Stimulated activated effector memory CD8-positive, alpha-beta T cell treated with anti-CD3 and anti-CD28 coated beads, Interleukin-12 subunit alpha, Interleukin-12 subunit beta, amount 100 ng/mL, for 72 hours (primary cell): Measurements from ENCODE around the gene NUPR1.
A peak's percentile ranks its signal among the peaks of the same experiment; 100 is the strongest.
"Not testable (repeated sequence)": the region's sequence is repeated elsewhere in the genome, so short reads cannot be mapped to it uniquely, and the experiment has no call there.

Experiments
- ATAC-seq: fragments of 150-1000 bp; cut with Tn5 transposase; 2 replicates; pipeline ENCODE4 v1.10.0; 2021
- DNase-seq, 2 donors: peaks; one replicate each; pipeline ENCODE4 v3.0.0; 2021 to 2022; ENCODE audit warnings: low spot score in 2 of 2
- H3K27ac Mint-ChIP-seq: one replicate; pipeline ENCODE4 v1.8.0; 2022; ENCODE audit warnings: mild to moderate bottlenecking, mixed read lengths
- H3K36me3 Mint-ChIP-seq: one replicate; pipeline ENCODE4 v1.8.0; 2022; ENCODE audit warnings: mild to moderate bottlenecking, mixed read lengths
- H3K4me1 Mint-ChIP-seq: one replicate; pipeline ENCODE4 v1.8.0; 2022; ENCODE audit warnings: mixed read lengths
- H3K4me3 Mint-ChIP-seq: one replicate; pipeline ENCODE4 v1.8.0; 2022; ENCODE audit warnings: mild to moderate bottlenecking, mixed read lengths
- H3K9me3 Mint-ChIP-seq: one replicate; pipeline ENCODE4 v1.8.0; 2022; ENCODE audit warnings: mixed read lengths

The NUPR1 gene

GRCh38 chr16:28521436-28521835 lies 17.3 kb downstream of the NUPR1 start:
- Mint-ChIP-seq H3K9me3 (no peaks in the 10 kb centered on the region), H3K27ac (no peak overlapping the region), H3K4me3 (no peak overlapping the region), H3K4me1 (peaks cover 6% of the 10 kb centered on the region), H3K36me3 (no peaks in the 10 kb centered on the region)
- ATAC-seq: no peak
- no peak for DNase-seq

- no peak overlapping the region for H3K4me3 Mint-ChIP-seq
- no peaks in the 10 kb centered on the region for H3K36me3 Mint-ChIP-seq
- peak overlapping the region; percentile 6 for H3K27ac Mint-ChIP-seq
- H3K4me1 Mint-ChIP-seq: peaks cover 6% of the 10 kb centered on the region
- no peaks in the 10 kb centered on the region for H3K9me3 Mint-ChIP-seq
- ATAC-seq: no peak
- DNase-seq: no peak
Measured at GRCh38 chr16:28520672-28521071, 18.1 kb downstream of the NUPR1 start.

- Mint-ChIP-seq H3K4me1 (peaks cover 6% of the 10 kb centered on the region), H3K36me3 (no peaks in the 10 kb centered on the region), H3K4me3 (no peak overlapping the region), H3K9me3 (no peaks in the 10 kb centered on the region), H3K27ac (no peak overlapping the region)
- no peak for DNase-seq
- no peak for ATAC-seq
Measured at GRCh38 chr16:28514246-28514645, 24.5 kb downstream of the NUPR1 start.

- H3K4me1 Mint-ChIP-seq: peaks cover 6% of the 10 kb centered on the region
- ATAC-seq: no peak
- no peaks in the 10 kb centered on the region for H3K36me3 Mint-ChIP-seq
- DNase-seq: no peak
- H3K27ac Mint-ChIP-seq: no peak overlapping the region
- H3K4me3 Mint-ChIP-seq: no peak overlapping the region
- H3K9me3 Mint-ChIP-seq: no peaks in the 10 kb centered on the region
Measured at GRCh38 chr16:28513484-28514181, 25.1 kb downstream of the NUPR1 start.

- Mint-ChIP-seq H3K27ac (no peak overlapping the region), H3K36me3 (no peaks in the 10 kb centered on the region)
- ATAC-seq: no peak
Measured at GRCh38 chr16:28511801-28512789, 26.7 kb downstream of the NUPR1 start.

GRCh38 chr16:28511031-28511430 lies 27.7 kb downstream of the NUPR1 start:
- no peak overlapping the region for H3K4me3 Mint-ChIP-seq
- ATAC-seq: no peak
- H3K27ac Mint-ChIP-seq: no peak overlapping the region
- H3K9me3 Mint-ChIP-seq: no peaks in the 10 kb centered on the region
- no peaks in the 10 kb centered on the region for H3K36me3 Mint-ChIP-seq
- peaks cover 31% of the 10 kb centered on the region for H3K4me1 Mint-ChIP-seq
- no peak for DNase-seq

More at GRCh38 chr16:28511801-28512789, 26.7 kb downstream of the NUPR1 start:
- H3K4me1 Mint-ChIP-seq: peaks cover 20% of the 10 kb centered on the region
- no peak overlapping the region for H3K4me3 Mint-ChIP-seq
- no peaks in the 10 kb centered on the region for H3K9me3 Mint-ChIP-seq
- DNase-seq: no peak

GRCh38 chr16:28505489-28506137 lies 33.2 kb downstream of the NUPR1 start:
- H3K4me1 Mint-ChIP-seq: peaks cover 26% of the 10 kb centered on the region
- DNase-seq: no peak
- no peaks in the 10 kb centered on the region for H3K9me3 Mint-ChIP-seq
- ATAC-seq: no peak
- no peaks in the 10 kb centered on the region for H3K36me3 Mint-ChIP-seq
- no peak overlapping the region for H3K4me3 Mint-ChIP-seq
- H3K27ac Mint-ChIP-seq: peak overlapping the region; percentile 74

- Mint-ChIP-seq H3K4me3 (no peak overlapping the region), H3K27ac (no peak overlapping the region), H3K4me1 (peaks cover 26% of the 10 kb centered on the region), H3K9me3 (no peaks in the 10 kb centered on the region), H3K36me3 (no peaks in the 10 kb centered on the region)
- DNase-seq (no peak), ATAC-seq (no peak)
Measured at GRCh38 chr16:28504707-28505404, 33.9 kb downstream of the NUPR1 start.

GRCh38 chr16:28503470-28504259 lies 35.1 kb downstream of the NUPR1 start:
- Mint-ChIP-seq H3K9me3 (no peaks in the 10 kb centered on the region), H3K36me3 (peaks cover 2% of the 10 kb centered on the region), H3K27ac (peak overlapping the region; percentile 76), H3K4me3 (no peak overlapping the region), H3K4me1 (peaks cover 26% of the 10 kb centered on the region)
- ATAC-seq (no peak), DNase-seq (no peak)

- Mint-ChIP-seq H3K4me1 (peaks cover 18% of the 10 kb centered on the region), H3K9me3 (no peaks in the 10 kb centered on the region), H3K4me3 (no peak overlapping the region), H3K27ac (no peak overlapping the region), H3K36me3 (peaks cover 5% of the 10 kb centered on the region)
- DNase-seq (no peak), ATAC-seq (no peak)
Measured at GRCh38 chr16:28502290-28502689, 36.5 kb downstream of the NUPR1 start.

GRCh38 chr16:28501258-28502232 lies 37.2 kb downstream of the NUPR1 start:
- peaks cover 18% of the 10 kb centered on the region for H3K4me1 Mint-ChIP-seq
- H3K4me3 Mint-ChIP-seq: no peak overlapping the region
- DNase-seq: no peak
- H3K36me3 Mint-ChIP-seq: peaks cover 10% of the 10 kb centered on the region
- H3K27ac Mint-ChIP-seq: no peak overlapping the region
- no peaks in the 10 kb centered on the region for H3K9me3 Mint-ChIP-seq
- peak; percentile 34 for ATAC-seq

- DNase-seq, H3K9me3 Mint-ChIP-seq: not testable (repeated sequence)
- H3K27ac Mint-ChIP-seq: peak overlapping the region; percentile 66
Measured at GRCh38 chr16:28500476-28501180, 38.1 kb downstream of the NUPR1 start.

GRCh38 chr16:28499854-28500253 lies 38.9 kb downstream of the NUPR1 start:
- Mint-ChIP-seq H3K36me3 (peaks cover 14% of the 10 kb centered on the region), H3K4me3 (no peak overlapping the region), H3K9me3 (no peaks in the 10 kb centered on the region), H3K4me1 (peaks cover 29% of the 10 kb centered on the region), H3K27ac (peak overlapping the region; percentile 66)
- DNase-seq (no peak), ATAC-seq (no peak)

More at GRCh38 chr16:28500476-28501180, 38.1 kb downstream of the NUPR1 start:
- Mint-ChIP-seq H3K36me3 (peaks cover 11% of the 10 kb centered on the region), H3K4me1 (peaks cover 21% of the 10 kb centered on the region)
- H3K4me3 Mint-ChIP-seq, ATAC-seq: not testable (repeated sequence)
